Osteocyte (in vitro differentiated cells): ENCODE results near the gene FNDC8. TPM values are rescaled to one million over a fixed set of nuclear protein-coding genes. Genes with fewer than 3 reads are reported as not detected.
"Not testable (repeated sequence)": the region's sequence is repeated elsewhere in the genome, so short reads cannot be mapped to it uniquely, and the experiment has no call there.

Experiments used
- DNase-seq: peaks from one replicate; pipeline ENCODE4 v3.0.0; 2021; ENCODE audit warnings: mixed read lengths; ENCODE audit not compliant: unreplicated experiment; ENCODE audit errors: extremely low spot score
- H3K27ac Mint-ChIP-seq: one replicate; pipeline ENCODE4 v1.8.0; 2021; ENCODE audit warnings: mild to moderate bottlenecking, mixed read lengths; ENCODE audit not compliant: unreplicated experiment
- H3K27me3 Mint-ChIP-seq: one replicate; pipeline ENCODE4 v1.8.0; 2021; ENCODE audit warnings: mixed read lengths; ENCODE audit not compliant: unreplicated experiment
- H3K36me3 Mint-ChIP-seq: one replicate; pipeline ENCODE4 v1.8.0; 2021; ENCODE audit warnings: mixed read lengths; ENCODE audit not compliant: unreplicated experiment
- H3K4me1 Mint-ChIP-seq: one replicate; pipeline ENCODE4 v1.8.0; 2021; ENCODE audit warnings: mixed read lengths; ENCODE audit not compliant: unreplicated experiment
- H3K4me3 Mint-ChIP-seq: one replicate; pipeline ENCODE4 v1.8.0; 2021; ENCODE audit warnings: mild to moderate bottlenecking, moderate library complexity, mixed read lengths; ENCODE audit not compliant: unreplicated experiment
- H3K9me3 Mint-ChIP-seq: one replicate; pipeline ENCODE4 v1.8.0; 2021; ENCODE audit warnings: mixed read lengths; ENCODE audit not compliant: unreplicated experiment
- CTCF ChIP-seq: fragments of 200-600 bp; sonication (generic); IDR thresholded peaks from 2 replicates; pipeline ENCODE4 v1.5.0; 2021; ENCODE audit warnings: antibody characterized with exemption, mild to moderate bottlenecking, moderate library complexity
- total RNA-seq: library from RNA; stranded (reverse); gene quantifications from 2 replicates; pipeline ENCODE4 v1.2.1, GENCODE V29; 2021

FNDC8 gene
- total RNA-seq, 1 donor from 2014 or later = not detected

- Mint-ChIP-seq H3K9me3 (no peaks in the 10 kb centered on the region), H3K4me1 (no peaks in the 10 kb centered on the region), H3K36me3 (no peaks in the 10 kb centered on the region), H3K4me3 (no peak overlapping the region), H3K27me3 (peaks cover 10% of the 10 kb centered on the region), H3K27ac (no peak overlapping the region)
- DNase-seq = no peak
- no peak for TF ChIP-seq CTCF
Measured at GRCh38 chr17:35171834-35172233, 50.4 kb downstream of the FNDC8 start.

GRCh38 chr17:35172321-35172720 lies 50.9 kb downstream of the FNDC8 start:
- peaks cover 10% of the 10 kb centered on the region for H3K27me3 Mint-ChIP-seq
- DNase-seq = peak; percentile 67
- H3K27ac Mint-ChIP-seq, H3K36me3 Mint-ChIP-seq, H3K4me1 Mint-ChIP-seq, H3K9me3 Mint-ChIP-seq, H3K4me3 Mint-ChIP-seq: not testable (repeated sequence)

DNA sequence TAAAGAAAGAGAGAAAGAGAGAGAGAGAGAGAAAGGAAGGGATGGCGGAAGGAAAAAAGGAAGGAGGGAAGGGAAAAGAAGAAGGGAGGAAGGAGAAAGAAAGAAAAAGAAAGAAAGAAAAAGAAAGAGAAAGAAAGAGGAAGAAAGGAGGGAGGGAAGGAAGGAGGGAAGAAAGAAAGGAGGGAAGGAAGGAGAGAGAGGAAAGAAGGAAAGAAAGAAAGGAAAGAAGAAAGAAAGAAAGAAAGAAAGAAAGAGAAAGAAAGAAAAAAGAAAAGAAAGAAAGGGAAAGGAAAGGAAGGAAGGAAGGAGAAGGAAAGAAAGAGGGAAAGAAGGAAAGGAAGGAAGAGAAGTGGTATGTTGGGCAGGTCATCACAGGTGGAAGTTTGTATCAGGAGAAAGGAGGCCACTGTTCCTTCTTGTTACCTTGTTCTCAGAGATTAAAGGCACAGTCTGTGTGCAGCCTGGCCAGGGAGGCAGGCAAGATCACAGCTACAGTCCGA lies 53.5 kb downstream of the FNDC8 start:
- no peaks in the 10 kb centered on the region for H3K4me1 Mint-ChIP-seq
- H3K27ac Mint-ChIP-seq = no peak overlapping the region
- TF ChIP-seq CTCF = no peak
- H3K9me3 Mint-ChIP-seq = no peaks in the 10 kb centered on the region
- H3K36me3 Mint-ChIP-seq = no peaks in the 10 kb centered on the region
- DNase-seq = no peak
- H3K27me3 Mint-ChIP-seq = peaks cover 13% of the 10 kb centered on the region
- H3K4me3 Mint-ChIP-seq = no peak overlapping the region

DNA sequence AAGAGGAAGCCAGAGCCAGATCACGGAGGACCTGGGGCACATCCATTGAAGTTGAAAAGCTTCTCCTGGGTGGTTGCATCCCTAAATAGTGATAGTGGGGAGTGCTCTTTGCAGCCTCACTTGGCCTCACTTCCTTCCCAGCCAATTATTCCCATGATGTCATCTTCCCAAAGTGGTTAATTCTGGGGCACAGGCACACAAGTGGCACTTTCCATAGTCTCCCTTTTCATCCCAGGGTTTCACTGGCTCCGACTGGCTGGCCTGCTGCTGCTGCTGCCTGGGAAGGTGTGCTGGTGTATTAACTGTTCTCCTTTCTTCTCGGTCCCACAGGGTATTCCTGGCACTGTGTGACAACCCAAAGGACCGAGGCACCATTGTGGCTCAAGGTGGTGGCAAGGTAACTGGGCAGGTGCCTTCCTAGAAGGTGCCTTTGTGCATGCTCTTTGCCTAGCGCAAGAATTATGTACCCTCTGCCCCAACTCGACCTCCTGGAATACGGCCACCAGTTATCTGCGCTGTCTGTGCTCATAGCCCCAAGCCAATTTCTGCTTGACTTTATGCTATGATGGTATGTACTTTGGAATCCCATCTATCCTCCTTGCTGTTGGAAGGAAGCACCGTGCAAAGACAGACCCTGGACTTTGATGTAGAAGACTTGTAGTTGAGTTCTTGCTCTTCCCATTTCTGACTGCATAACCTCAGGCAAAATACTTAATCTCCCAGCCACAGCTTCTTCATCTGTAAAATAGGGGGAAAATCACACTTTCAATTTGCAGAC lies 54.4 kb downstream of the FNDC8 start:
- no peaks in the 10 kb centered on the region for H3K4me1 Mint-ChIP-seq
- H3K27ac Mint-ChIP-seq = no peak overlapping the region
- H3K9me3 Mint-ChIP-seq = no peaks in the 10 kb centered on the region
- DNase-seq = no peak
- H3K36me3 Mint-ChIP-seq = no peaks in the 10 kb centered on the region
- H3K27me3 Mint-ChIP-seq = peaks cover 13% of the 10 kb centered on the region
- no peak for TF ChIP-seq CTCF
- H3K4me3 Mint-ChIP-seq = no peak overlapping the region

DNA sequence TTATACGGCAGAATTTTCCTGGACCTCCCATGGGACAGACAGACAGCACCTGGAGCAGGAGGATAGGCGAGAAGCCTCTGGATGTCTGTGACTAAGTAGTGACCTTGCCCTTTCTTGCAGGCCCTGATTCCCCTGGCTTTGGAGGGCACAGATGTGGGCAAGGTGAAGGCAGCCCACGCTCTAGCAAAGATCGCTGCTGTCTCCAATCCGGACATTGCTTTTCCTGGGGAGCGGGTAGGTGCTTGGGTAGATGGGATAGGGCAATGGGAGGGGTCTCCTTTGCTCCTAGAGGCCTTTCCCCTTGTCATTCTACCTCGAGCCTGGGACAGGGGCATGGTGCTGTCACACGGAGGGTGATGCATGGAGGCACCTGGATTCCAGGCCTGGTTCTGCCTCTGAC lies 55.5 kb downstream of the FNDC8 start:
- DNase-seq = no peak
- Mint-ChIP-seq H3K4me1 (no peaks in the 10 kb centered on the region), H3K27me3 (peaks cover 13% of the 10 kb centered on the region), H3K36me3 (no peaks in the 10 kb centered on the region), H3K4me3 (no peak overlapping the region), H3K9me3 (no peaks in the 10 kb centered on the region), H3K27ac (no peak overlapping the region)
- TF ChIP-seq CTCF = no peak

DNA sequence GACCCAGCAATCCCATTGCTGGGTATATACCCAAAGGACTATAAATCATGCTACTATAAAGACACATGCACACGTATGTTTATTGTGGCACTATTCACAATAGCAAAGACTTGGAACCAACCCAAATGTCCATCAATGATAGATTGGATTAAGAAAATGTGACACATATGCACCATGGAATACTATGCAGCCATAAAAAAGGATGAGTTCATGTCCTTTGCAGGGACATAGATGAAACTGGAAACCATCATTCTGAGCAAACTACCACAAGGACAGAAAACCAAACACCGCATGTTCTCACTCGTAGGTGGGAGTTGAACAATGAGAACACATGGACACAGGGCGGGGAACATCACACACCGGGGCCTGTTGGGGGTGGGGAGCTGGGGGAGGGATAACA lies 58.0 kb downstream of the FNDC8 start:
- not testable (repeated sequence) for H3K4me3 Mint-ChIP-seq, H3K27ac Mint-ChIP-seq, H3K9me3 Mint-ChIP-seq, H3K36me3 Mint-ChIP-seq, DNase-seq, H3K4me1 Mint-ChIP-seq
- peaks cover 17% of the 10 kb centered on the region for H3K27me3 Mint-ChIP-seq

Other genes starting within 250 kb of the FNDC8 start
- 3.2 and 3.6 TPM in 2 replicates for gene CCT6B, start 160.2 kb upstream of the FNDC8 start, total RNA-seq
- 16.4 and 17.5 TPM in 2 replicates for gene ZNF830, start 160.1 kb upstream of the FNDC8 start, total RNA-seq
- gene LIG3, start 141.1 kb upstream of the FNDC8 start, total RNA-seq = 38.6 and 44.7 TPM in 2 replicates
- 19.3 and 22.9 TPM in 2 replicates for gene RFFL, start 57.9 kb upstream of the FNDC8 start, total RNA-seq
- gene RAD51D, start 1.8 kb upstream of the FNDC8 start, total RNA-seq = 14.8 and 18.2 TPM in 2 replicates
- gene NLE1, start 20.7 kb downstream of the FNDC8 start, total RNA-seq = 10.7 and 11.8 TPM in 2 replicates
- not detected in 2 replicates for gene UNC45B, start 26.2 kb downstream of the FNDC8 start, total RNA-seq
- not detected in 2 replicates for gene SLC35G3, start 72.8 kb downstream of the FNDC8 start, total RNA-seq
- 79.0 and 82.4 TPM in 2 replicates for gene SLFN5, start 121.5 kb downstream of the FNDC8 start, total RNA-seq